Islet precursor cell (in vitro differentiated cells): Measurements from ENCODE around the gene IQCN.

ENCODE experiments used
- DNase-seq: peaks from one replicate; pipeline ENCODE4 v3.0.0-alpha.2; 2018

Gene IQCN

DNA sequence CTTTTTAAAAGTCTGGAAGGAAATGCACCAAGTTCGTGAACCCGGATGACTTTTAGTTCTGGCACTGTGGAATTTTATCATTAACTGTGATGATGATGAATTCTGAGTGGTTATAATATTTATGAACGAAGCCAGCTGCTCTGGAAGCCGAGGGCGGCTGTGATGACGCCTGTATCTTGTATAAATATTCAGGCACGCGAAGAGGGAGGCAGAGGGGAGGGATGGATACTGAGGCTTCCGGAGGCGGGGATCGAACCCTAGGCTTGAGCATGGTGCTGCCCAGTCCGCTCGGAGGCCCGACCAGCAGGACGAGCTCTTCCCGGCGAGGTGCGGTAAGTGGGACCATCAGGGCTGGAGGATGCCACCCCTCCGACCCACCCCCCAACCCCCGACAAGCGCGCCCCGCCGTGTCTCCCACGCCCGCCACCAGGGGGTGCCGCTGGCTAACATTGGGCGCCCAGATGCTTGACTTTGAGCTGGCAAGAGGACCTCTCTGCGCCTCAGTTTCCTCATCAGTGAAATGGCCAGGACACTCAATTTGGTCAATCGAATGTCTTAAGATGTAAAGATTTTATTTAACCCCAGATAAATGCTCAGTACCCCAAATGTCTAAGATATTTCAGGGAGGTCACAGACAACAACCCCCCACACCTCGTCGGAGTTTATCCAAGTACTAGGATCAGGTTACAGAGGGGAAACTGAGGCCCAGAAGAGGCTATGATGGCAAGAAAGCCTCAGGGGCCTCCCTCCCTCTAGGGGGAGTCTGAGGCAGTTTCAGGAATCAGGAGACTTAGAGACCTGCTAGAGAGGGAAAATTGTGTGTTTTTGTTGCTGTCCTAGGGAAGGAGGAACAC, 65.9 kb downstream of the IQCN start:
- DNase-seq = peak; percentile 71
